Stimulated activated CD4-positive, alpha-beta T cell treated with anti-CD3 and anti-CD28 coated beads, Interleukin-12 subunit alpha, Interleukin-12 subunit beta, amount 100 ng/mL, for 48 hours (primary cell): ENCODE measurements around the gene SPRR1B.
"Not testable (repeated sequence)": the region's sequence is repeated elsewhere in the genome, so short reads cannot be mapped to it uniquely, and the experiment has no call there.

Experiments
- DNase-seq, 3 donors: peaks; one replicate each; pipeline ENCODE4 v3.0.0-alpha.2; 2020; ENCODE audit warnings: low read depth in 2 of 3, low spot score in 1 of 3

SPRR1B gene

GRCh38 chr1:153035211-153035610 lies 4.2 kb downstream of the SPRR1B start:
- no peak for DNase-seq

GRCh38 chr1:153040950-153041631 lies 10.1 kb downstream of the SPRR1B start, which contains the start of gene SPRR2D:
Gene SPRR2D, minus strand, starts transcription at chr1:153041120. Its CDS starts 774 bp downstream, at chr1:153040346.
- DNase-seq, result no peak

- DNase-seq, result no peak
Measured at GRCh38 chr1:153049211-153049610, 18.2 kb downstream of the SPRR1B start.

GRCh38 chr1:153056111-153056510 lies 25.1 kb downstream of the SPRR1B start:
- not testable (repeated sequence) for DNase-seq

- DNase-seq, result no peak
Measured at GRCh38 chr1:153057375-153057774, 26.4 kb downstream of the SPRR1B start, which contains the start of gene SPRR2A. Gene SPRR2A, minus strand, starts transcription at chr1:153057512. Its CDS starts 777 bp downstream, at chr1:153056735.

- no peak for DNase-seq
Measured at GRCh38 chr1:153058154-153058553, 27.2 kb downstream of the SPRR1B start.

DNA sequence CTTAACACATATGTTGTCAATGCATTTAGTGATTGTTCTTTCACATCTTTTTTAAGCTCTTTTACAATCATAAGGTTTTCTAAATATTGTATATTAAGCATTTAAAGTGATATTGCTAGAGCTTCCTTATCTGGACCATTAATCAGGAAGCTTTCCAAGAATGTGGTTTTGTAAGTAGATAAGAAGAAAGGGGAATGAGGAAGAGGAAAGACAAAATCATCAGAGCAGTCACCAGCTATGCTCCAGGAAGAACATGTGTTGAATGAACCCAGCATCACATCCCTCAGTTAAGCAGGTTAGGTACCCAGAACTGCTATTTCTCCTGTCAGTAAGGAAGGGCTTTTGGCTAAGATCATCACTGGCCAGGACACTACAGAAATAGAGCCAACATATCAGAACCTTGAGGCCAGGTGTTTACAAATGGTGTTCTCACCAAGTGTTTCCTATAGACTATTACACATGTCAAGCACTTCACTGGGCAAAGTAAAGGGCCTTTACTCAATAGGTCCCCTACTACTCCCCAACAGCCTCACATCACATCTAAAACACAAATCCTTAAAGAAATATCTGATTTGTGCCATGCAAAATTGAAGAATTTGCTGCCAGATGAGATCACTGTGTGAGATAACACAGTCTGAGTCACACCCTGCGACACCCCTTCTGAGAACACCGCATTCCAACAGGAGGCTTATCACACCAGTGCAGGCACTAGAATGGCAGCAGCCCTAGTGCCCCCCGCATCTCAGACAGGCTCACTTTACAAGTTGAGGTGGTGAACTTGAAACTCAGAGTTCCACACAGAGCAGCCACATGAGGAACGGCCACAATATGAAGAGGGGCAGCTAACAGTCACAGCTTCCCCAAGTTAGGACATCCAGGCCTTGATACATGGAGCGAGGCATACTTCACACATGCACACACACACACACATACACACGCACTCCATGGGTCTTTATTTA lies 28.1 kb downstream of the SPRR1B start:
- no peak for DNase-seq

GRCh38 chr1:153070243-153070642 lies 39.2 kb downstream of the SPRR1B start:
- no peak for DNase-seq

- no peak for DNase-seq
Measured at GRCh38 chr1:153071511-153071910, 40.5 kb downstream of the SPRR1B start, which contains the start of gene SPRR2B. Gene SPRR2B, minus strand, starts transcription at chr1:153071611. Its CDS starts 772 bp downstream, at chr1:153070839.

- DNase-seq, result no peak
Measured at GRCh38 chr1:153072806-153073726, 42.1 kb downstream of the SPRR1B start.

- DNase-seq, result no peak
Measured at GRCh38 chr1:153081736-153082135, 50.7 kb downstream of the SPRR1B start.
